T1000 (cell line): ENCODE results near the gene B3GNT8.
A peak's percentile ranks its signal among the peaks of the same experiment; 100 is the strongest.
"Not testable (repeated sequence)": the region's sequence is repeated elsewhere in the genome, so short reads cannot be mapped to it uniquely, and the experiment has no call there.

Experiments
- DNase-seq: peaks from one replicate; lab custom pipeline; 2025; ENCODE audit warnings: mixed read lengths; lab: John Stamatoyannopoulos, UW

The B3GNT8 gene

DNA sequence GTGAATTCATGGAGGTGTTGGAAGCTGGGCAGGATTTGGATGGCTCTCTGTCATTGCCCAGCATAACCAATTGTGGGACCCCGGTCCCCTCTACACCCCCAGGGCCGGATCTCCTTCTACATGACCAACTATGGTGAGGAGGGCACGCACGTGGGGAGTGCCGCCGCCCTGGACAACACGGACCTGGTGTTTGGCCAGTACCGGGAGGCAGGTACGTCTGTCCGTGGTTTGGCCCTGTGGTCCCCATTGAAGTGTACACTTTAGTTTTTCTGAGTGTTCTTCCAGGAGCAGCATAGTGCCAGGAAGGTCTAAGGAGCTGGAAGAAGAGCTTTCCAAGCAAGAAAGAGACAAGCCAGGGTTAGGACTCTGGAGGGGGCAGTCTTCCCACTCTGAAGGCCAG lies 13.2 kb downstream of the B3GNT8 start:
- DNase-seq, result no peak

GRCh38 chr19:41412953-41413352 lies 14.2 kb downstream of the B3GNT8 start:
- no peak for DNase-seq

- no peak for DNase-seq
Measured at GRCh38 chr19:41411968-41412265, 15.3 kb downstream of the B3GNT8 start.

GRCh38 chr19:41411100-41411967 lies 15.8 kb downstream of the B3GNT8 start:
- no peak for DNase-seq

DNA sequence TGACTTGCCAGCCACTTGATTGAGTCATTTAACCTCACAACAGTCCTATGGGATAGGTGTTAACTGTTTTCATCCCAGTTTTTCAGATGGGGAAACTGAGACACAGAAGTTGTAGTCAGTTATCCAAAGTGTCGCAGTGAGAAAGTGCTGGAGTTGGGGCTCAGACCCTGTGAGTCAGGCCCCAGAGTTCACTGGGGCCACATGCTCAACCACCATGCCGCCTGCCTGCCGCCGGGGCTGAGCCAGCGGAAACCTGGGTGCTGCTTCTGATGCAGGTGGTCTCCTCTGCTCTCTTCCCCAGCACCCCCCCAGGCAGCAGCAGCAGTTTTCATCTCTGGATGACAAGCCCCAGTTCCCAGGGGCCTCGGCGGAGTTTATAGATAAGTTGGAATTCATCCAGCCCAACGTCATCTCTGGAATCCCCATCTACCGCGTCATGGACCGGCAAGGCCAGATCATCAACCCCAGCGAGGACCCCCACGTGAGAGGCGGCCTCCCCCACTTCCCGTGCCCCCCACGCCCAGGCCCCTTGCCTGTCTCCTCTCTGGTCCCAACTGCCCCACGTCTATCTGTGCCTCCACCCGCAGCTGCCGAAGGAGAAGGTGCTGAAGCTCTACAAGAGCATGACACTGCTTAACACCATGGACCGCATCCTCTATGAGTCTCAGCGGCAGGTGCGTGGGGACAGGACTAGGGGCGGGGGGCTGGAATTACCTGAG lies 16.7 kb downstream of the B3GNT8 start:
- DNase-seq, result no peak

GRCh38 chr19:41409288-41409687 lies 17.9 kb downstream of the B3GNT8 start:
- no peak for DNase-seq

DNA sequence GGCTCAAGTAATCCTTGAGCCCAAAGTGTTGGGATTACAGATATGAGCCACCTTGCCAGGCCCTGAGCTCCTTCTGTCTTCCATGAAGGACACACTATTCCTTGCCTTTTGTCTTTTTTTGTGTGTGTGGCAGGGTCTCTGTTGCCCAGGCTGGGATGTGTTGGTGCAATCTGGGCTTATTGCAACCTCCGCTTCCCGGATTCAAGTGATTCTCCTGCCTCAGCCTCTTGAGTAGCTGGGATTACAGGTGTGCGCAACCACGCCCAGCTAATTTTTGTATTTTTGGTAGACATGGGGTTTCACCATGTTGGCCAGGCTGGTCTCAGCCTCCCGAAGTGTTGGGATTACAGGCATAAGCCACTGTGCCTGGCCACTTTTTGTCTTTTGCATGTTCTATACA lies 18.3 kb downstream of the B3GNT8 start:
- not testable (repeated sequence) for DNase-seq

DNA sequence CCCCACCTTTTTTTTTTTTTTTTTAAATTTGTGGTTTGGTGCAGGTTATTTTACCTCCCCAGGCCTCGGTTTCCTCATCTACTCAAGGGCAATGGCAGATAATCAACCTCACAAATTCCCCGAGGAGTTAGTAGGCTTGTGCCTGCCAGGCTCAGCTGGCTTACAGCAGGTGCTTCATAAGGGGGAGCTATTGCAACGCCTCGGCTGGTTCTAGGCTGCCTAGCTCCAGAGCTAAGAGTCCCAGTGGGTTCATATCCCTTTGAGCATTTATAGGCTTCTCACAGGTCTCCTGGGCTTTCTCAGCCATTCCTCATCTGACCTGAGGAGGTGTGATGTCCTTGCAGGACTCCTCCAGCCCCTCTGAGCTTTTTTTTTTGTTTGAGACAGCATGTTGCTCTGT lies 18.9 kb downstream of the B3GNT8 start:
- DNase-seq, result no peak

- DNase-seq, result no peak
Measured at GRCh38 chr19:41407271-41407670, 19.9 kb downstream of the B3GNT8 start.

DNA sequence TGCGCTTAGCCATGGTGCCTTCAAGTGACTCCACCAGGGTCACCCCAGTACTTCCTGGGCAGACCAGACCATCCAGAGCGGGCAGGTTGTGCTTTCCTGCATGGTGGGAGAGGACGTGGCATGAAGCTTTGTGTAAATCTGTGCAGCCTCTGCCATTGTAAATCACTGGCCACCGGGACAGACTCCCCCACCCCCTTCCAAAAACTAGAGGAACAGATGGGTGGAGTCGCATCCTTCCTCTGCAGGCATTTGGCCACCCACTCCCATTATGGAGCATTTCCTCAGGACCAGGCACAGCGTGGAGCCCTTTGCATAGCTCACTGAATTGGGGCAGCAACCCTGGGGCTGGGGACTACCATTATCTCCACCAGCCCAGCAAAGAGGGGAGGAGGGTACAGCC lies 21.4 kb downstream of the B3GNT8 start:
- DNase-seq, result no peak

DNA sequence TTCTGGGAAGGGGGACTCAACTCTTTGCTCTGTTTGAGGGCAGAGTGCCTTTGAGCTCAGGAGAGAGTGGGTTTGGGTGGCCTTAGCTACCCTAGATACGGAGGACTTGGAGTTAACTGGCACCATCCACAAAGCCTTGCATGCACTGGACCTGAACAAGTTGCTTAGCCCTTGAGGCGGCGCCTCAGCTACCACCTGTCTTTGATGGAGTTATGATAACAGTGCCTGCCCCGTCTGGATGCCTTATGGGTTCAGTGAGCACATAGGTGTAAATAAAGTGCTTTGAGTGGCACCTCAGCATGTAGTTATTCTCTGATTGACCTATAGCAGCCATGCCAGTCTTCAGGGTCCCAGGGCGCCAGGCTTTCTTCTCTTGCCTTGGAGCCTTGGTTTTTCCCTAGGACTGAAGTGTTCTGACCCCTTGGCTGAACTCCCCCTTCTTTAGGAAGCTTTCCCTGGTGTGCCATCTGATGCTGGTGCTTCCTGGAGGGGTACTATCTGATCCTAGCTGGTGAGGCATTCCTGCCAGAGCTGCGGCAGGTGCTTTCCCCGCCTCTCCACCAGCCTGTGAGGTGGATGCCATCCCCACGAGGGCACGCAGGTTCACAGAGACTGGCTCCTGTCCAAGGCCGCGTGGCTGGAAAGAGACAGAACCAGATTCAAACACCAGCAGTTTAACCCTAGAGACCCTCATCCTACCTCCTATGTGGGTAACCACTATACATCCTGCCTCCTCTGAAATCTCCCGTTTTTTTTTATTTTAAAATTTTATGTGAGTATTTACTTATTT lies 23.8 kb downstream of the B3GNT8 start:
- no peak for DNase-seq

- DNase-seq, result no peak
Measured at GRCh38 chr19:41402010-41402409, 25.2 kb downstream of the B3GNT8 start.

DNA sequence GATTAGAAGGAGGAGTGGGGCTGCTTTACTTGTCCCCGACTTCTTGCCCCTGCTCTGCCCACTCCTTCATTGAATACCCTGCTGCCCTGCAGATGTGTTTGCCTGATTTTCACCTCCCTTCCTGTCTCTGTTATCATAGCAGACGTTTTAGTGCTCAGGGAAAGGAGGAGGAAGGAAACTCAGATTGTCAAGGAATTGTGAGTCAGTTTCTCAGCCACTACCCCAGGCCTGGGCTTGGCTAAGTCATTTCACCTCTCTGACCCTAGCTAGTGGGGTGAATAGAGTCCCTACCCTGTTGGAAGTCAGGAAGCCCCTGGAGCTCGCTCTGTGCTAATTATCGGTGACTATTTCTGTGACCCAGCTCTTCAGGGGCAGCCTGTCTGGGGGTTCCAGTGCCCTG lies 25.7 kb downstream of the B3GNT8 start:
- DNase-seq, result no peak

- no peak for DNase-seq
Measured at GRCh38 chr19:41399525-41399924, 27.6 kb downstream of the B3GNT8 start.

- DNase-seq, result no peak
Measured at GRCh38 chr19:41399091-41399490, 28.1 kb downstream of the B3GNT8 start.

DNA sequence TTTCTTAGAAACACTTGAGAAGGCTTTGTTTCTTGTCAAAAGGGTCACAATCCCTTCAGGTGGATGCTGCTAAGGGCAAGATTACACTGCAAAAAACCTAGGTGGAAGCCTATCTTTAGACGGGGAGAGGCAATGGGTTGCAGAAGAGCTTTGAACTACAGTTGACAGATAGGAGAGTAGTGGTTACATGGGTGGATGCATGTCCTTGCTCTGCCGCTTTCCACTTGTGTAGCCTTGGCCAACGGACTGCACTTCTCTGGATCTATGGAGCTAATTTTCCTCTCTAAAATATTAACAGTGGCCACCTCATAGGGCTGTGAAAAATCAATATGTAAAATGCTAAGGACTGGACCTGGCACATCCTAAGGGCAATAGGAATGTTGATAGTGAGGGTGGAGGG lies 28.6 kb downstream of the B3GNT8 start:
- no peak for DNase-seq

DNA sequence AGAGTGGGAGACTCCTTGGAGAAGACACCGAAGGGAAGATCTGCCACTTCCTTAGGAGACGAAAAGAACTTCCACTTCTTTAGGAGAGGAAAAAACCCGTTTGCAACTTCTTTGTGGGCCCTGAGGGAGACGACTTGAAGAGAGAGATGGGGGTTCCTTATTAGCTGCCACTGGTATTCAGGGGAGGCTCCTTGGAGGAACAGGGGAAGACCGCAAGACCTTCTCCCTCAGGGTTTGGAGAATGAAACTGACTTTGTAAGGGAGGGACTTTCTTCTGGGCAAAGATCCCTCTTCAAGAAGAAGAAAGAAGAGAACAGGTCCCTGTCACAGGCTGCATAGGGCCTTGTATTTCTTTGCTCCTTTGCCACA lies 29.1 kb downstream of the B3GNT8 start:
- DNase-seq, result no peak

DNA sequence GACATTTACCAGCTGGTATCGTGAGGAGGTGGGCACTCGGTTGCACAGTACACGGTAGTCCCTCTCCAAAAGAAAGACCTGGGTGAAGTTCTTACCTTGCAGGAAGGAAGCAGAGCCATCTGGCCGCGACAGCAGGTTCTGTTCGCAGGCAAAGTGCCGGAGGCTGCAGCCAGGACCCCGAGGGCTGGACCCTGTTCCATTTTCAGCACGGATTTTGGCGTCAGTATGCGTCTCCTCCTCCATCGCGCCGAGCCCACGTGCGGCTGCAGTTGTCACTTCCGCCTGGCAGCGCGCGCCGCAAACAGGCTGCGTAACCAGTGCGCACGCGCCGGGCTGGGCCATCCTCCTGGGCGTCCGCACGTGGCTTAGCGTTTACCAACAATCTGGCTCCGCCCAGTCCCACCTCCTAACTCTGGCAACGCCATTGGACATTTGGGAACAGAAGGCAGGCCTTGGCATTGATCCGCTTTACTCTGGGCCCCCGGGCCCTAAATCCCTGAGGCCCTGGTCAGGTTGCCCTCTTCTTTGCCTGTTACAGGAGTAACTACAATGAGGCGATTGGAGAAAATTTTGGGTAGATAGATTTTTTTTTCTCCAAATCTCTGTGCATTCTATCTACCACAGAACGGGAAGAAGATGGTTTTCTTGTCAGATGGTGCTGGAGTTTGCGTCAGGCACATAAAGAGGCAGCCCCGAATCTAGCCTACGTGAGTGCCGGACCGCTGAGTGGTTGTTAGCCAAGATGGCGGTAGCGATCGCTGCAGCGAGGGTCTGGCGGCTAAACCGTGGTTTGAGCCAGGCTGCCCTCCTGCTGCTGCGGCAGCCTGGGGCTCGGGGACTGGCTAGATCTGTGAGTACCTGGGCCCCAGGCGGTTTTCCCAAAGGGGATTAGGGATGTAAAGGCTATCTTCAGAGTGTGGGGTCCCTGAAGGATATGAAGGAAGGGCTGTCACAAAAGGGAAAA lies 29.8 kb downstream of the B3GNT8 start, which contains the start of the genes BCKDHA and EXOSC5:
Gene BCKDHA, plus strand, starts transcription at position 733 of the 964 bp plus-strand sequence. Its CDS starts 10 bp downstream, at position 743.
Gene EXOSC5, minus strand, starts transcription at position 274 of the 964 bp plus-strand sequence. Its CDS starts 31 bp downstream, at position 243.
- DNase-seq, result peak; percentile 98

DNA sequence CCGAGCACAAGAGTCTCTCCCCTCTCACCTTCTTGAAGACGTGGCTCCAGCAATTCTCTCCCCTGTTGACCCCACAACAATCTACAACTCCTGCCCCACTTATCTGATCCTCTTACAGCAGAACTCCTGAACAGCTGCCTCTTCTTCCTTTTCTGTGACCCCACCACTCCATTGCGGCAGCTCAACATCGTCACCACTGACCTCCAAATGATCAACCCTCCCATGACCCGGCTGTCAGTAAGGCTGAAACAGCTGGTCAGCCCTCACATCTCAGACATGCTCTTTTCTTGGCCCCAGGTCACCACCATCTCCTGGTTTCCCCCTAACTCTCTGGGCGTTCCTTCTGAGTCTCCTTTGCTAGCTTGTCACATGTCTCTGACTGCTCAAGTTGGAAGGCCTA lies 31.8 kb downstream of the B3GNT8 start:
- no peak for DNase-seq

DNA sequence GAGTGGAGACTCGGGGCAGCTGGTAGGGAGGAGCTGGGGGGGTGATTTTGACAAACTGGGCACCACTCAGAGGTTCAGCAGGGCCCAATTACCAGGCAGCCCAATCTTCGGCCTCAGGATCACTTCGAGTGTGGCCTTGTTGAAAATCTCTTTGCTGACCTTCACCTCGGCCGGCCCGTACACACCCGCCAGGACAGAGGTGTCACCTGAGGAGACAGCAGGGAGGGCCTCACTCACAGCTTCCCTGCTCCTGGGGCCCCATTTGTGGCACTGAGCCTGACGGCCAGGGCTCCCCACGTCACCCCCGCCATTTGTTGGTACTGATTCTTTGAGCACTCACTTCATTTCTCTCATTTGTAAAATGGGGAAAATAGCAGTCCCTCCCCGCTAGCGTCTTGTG lies 34.4 kb downstream of the B3GNT8 start:
- no peak for DNase-seq

DNA sequence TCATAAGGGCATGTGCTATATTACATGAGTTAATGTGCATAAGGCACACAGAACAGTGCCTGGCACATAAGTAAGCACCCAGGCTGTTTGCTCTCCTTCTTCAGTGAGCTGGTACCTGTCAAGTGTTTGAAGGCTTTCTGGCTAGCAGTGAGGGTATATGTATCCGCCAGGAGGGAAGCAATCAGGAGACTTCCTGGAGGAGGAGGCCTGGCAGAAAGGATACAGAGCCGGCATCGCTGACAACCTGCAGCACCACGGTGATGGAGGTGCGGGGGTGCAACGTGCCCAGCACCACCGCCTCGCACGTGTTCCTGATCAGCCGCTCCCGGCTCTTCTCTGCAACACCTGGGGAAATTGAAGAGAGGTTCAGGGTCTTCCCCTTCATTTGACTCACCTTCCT lies 35.6 kb downstream of the B3GNT8 start:
- DNase-seq, result no peak
